Measurements from ENCODE around the gene GULP1.

DNA sequence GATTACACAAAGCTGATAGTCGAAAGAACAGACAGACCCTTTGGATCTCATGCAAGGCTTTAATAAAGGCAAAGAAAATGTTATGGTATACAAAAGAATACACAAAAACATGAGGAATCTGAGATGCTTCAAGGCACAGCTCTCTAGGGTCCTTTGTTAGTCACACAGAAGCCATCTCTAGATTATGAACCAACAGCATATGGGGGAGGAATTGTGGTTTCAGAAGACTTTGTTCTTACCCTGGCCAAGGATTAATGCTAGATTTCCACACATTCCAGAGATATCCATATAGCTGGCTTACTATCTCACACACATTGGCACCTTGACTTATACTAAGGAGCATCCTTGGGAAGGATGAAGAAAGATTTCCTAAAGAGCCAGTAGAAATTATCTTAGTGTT, 206.1 kb downstream of the GULP1 start:
- TF ChIP-seq CTCF (IDR thresholded peaks at IDR 0.05; ENCODE audit: borderline replicate concordance, extremely low read depth, low read length, poor library complexity, severe bottlenecking) (no peak), EZH2 (IDR thresholded peaks at IDR 0.05; ENCODE audit: borderline replicate concordance, low read depth, low read length, severe bottlenecking) (no peak)

Data from DND-41 (cell line).